Measurements from ENCODE around the gene NDUFV1. TPM values are rescaled to one million over a fixed set of nuclear protein-coding genes. Genes with fewer than 3 reads are reported as not detected.

Gene NDUFV1
- total and polyA plus RNA-seq, 9 of the 15 experiments (the other 6 are each of a cell fraction or from before 2014, with no cell fraction given): 10.8 to 423 (median 209) TPM

GRCh38 chr11:67572305-67572704, 34.4 kb upstream of the NDUFV1 start (continued):
- TF ChIP-seq, protein P1, sequence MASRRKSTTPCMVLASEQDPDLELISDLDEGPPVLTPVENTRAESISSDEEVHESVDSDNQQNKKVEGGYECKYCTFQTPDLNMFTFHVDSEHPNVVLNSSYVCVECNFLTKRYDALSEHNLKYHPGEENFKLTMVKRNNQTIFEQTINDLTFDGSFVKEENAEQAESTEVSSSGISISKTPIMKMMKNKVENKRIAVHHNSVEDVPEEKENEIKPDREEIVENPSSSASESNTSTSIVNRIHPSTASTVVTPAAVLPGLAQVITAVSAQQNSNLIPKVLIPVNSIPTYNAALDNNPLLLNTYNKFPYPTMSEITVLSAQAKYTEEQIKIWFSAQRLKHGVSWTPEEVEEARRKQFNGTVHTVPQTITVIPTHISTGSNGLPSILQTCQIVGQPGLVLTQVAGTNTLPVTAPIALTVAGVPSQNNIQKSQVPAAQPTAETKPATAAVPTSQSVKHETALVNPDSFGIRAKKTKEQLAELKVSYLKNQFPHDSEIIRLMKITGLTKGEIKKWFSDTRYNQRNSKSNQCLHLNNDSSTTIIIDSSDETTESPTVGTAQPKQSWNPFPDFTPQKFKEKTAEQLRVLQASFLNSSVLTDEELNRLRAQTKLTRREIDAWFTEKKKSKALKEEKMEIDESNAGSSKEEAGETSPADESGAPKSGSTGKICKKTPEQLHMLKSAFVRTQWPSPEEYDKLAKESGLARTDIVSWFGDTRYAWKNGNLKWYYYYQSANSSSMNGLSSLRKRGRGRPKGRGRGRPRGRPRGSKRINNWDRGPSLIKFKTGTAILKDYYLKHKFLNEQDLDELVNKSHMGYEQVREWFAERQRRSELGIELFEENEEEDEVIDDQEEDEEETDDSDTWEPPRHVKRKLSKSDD (conservative IDR thresholded peaks at IDR 0.05; ENCODE audit: low read length): no peak
- TF ChIP-seq KLF10 (CRISPR knock-in tag; IDR thresholded peaks at IDR 0.05): no peak
- no peak for TF ChIP-seq KDM5B (IDR thresholded peaks at IDR 0.05; ENCODE audit: insufficient replicate concordance, low read depth, low read length)
- TF ChIP-seq EGR1 (conservative IDR thresholded peaks at IDR 0.05): 0 out of 2 replicates have a peak, but pooled peaks have one; percentile 5
- TF ChIP-seq HNRNPUL1 (IDR thresholded peaks at IDR 0.05; ENCODE audit: low read length): no peak
- TF ChIP-seq ZKSCAN8 (CRISPR knock-in tag; IDR thresholded peaks at IDR 0.05): no peak
- TF ChIP-seq HIVEP1 (CRISPR knock-in tag; IDR thresholded peaks at IDR 0.05): no peak
- TF ChIP-seq L3MBTL2 (IDR thresholded peaks at IDR 0.05): peak; percentile 27; the same call in 1 of the 2 replicates
- TF ChIP-seq TBL1XR1 (IDR thresholded peaks at IDR 0.05; ENCODE audit: low read length in 2 of 2): no peak
- TF ChIP-seq ELF4 (CRISPR knock-in tag; IDR thresholded peaks at IDR 0.05): no peak
- no peak for TF ChIP-seq CBFA2T2 (conservative IDR thresholded peaks at IDR 0.05)
- TF ChIP-seq, protein P2, sequence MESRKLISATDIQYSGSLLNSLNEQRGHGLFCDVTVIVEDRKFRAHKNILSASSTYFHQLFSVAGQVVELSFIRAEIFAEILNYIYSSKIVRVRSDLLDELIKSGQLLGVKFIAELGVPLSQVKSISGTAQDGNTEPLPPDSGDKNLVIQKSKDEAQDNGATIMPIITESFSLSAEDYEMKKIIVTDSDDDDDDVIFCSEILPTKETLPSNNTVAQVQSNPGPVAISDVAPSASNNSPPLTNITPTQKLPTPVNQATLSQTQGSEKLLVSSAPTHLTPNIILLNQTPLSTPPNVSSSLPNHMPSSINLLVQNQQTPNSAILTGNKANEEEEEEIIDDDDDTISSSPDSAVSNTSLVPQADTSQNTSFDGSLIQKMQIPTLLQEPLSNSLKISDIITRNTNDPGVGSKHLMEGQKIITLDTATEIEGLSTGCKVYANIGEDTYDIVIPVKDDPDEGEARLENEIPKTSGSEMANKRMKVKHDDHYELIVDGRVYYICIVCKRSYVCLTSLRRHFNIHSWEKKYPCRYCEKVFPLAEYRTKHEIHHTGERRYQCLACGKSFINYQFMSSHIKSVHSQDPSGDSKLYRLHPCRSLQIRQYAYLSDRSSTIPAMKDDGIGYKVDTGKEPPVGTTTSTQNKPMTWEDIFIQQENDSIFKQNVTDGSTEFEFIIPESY (CRISPR knock-in tag; IDR thresholded peaks at IDR 0.05): no peak
